ENCODE measurements around the gene MAPK1IP1L.

MAPK1IP1L gene

DNA sequence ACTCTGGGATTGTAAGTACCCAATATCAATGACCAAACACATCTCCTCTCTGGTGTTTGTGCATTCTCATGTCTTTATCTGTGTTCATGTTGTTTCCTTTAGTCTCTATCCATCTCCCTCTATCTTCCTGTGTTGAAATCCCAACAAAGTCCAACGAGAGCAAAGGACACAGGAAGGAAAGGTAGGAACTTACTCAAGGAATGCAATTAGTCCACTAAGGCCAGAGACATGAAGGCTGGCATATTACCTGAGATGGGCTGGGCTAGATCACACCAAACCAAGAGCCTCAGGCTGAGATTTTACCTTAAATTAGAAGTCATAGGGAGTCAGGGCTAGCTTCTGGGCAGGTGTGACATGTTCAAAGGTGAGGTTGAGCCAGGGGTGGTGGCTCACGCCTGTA lies 63.3 kb downstream of the MAPK1IP1L start:
- DNase-seq (ENCODE audit: low read depth in 2 of 2) = no peak

DNA sequence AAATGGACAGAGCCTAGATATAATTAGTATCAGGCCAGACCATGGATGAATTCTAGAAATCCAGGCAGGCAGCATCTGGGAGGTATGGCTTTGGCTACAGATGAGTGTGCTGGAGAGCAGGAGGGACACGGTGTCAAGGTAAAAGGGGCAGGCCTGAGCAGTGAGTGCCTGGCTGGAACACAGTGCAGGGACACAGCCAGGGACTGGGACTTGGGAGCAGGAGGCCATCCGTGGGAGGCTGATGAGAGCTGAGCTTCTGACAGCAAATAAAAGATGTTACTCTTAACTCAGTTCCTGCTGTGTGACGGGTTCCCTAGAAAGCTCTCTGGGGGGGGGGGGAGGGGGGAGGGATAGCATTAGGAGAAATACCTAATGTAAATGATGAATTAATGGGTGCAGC lies 64.0 kb downstream of the MAPK1IP1L start:
- TF ChIP-seq CTCF (IDR thresholded peaks at IDR 0.05; ENCODE audit: low read depth, low read length) = no peak
- no peak for DNase-seq (ENCODE audit: low read depth in 2 of 2)

More for the DNA sequence above, 63.3 kb downstream of the MAPK1IP1L start:
- no peak for TF ChIP-seq CTCF (IDR thresholded peaks at IDR 0.05; ENCODE audit: low read depth, low read length)
- no peak overlapping the region for H3K4me3 ChIP-seq (replicated peaks in 1 of 2; ENCODE audit: low read depth in 2 of 2, low read length in 2 of 2)

DNA sequence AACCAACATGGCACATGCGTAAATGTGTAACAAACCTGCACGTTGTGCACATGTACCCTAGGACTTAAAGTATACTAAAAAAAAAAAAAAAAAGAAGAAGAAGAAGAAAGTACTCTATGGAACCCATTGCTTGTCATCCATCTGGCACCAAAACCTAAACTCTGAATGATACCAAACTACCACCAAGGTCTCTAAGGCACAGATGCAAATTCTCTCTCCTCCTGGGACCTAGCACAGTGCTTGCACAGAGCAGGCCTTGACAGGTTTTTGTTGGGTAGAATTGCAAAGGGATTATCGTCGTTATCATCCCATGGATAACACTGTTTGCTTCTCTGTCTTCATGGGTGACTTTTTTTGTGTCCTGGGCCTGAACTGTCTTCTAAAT lies 64.4 kb downstream of the MAPK1IP1L start:
- DNase-seq (ENCODE audit: low read depth in 2 of 2) = no peak
- no peak for TF ChIP-seq CTCF (IDR thresholded peaks at IDR 0.05; ENCODE audit: low read depth, low read length)
- H3K4me3 ChIP-seq (replicated peaks in 1 of 2; ENCODE audit: low read depth in 2 of 2, low read length in 2 of 2) = no peak overlapping the region

More for the DNA sequence above, 64.0 kb downstream of the MAPK1IP1L start:
- H3K4me3 ChIP-seq (replicated peaks in 1 of 2; ENCODE audit: low read depth in 2 of 2, low read length in 2 of 2) = no peak overlapping the region

DNA sequence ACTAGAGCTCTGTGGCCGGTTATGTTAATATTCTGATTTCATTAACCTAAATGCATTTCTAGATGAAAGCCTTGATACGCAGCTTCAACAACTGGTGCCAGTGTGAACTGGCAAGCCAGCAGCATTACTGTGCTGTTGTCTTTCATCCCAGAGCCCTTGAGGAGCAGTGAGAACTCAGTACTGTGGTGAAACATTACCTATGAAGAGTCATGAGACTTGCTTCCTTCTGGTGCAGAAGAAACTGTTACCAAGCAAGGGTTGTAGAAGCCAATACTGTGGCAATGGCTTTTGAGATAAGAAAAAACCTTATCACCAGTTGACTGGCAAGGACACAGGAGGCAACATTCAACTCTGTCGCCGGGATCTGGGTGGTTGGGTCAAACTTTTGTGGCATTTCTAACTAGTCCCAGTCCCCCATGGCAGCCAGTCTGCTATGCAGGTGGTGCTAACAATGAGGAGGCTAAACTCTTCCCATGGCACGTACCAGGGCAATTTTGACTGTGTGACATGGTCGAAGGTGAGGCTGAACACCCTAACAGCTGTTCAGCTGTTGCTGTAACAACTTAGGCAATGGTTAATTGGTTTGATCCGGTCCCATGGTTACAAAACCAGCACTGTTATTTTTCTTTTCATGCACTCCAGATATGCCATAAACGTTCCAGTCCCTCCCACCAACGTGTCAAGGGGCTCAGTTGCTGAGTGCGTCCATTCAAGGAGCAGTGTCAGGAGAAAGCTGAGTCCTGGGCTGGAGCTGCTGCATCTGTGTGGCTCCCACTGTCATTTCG lies 65.0 kb downstream of the MAPK1IP1L start:
- no peak for DNase-seq (ENCODE audit: low read depth in 2 of 2)
- no peak overlapping the region for H3K4me3 ChIP-seq (replicated peaks in 1 of 2; ENCODE audit: low read depth in 2 of 2, low read length in 2 of 2)
- no peak for TF ChIP-seq CTCF (IDR thresholded peaks at IDR 0.05; ENCODE audit: low read depth, low read length)

GRCh38 chr14:55117803-55118441 lies 66.5 kb downstream of the MAPK1IP1L start:
- H3K4me3 ChIP-seq (replicated peaks in 1 of 2; ENCODE audit: low read depth in 2 of 2, low read length in 2 of 2) = no peak overlapping the region
- TF ChIP-seq CTCF (IDR thresholded peaks at IDR 0.05; ENCODE audit: low read depth, low read length) = no peak
- DNase-seq (ENCODE audit: low read depth in 2 of 2) = peak; percentile 62 to 78

DNA sequence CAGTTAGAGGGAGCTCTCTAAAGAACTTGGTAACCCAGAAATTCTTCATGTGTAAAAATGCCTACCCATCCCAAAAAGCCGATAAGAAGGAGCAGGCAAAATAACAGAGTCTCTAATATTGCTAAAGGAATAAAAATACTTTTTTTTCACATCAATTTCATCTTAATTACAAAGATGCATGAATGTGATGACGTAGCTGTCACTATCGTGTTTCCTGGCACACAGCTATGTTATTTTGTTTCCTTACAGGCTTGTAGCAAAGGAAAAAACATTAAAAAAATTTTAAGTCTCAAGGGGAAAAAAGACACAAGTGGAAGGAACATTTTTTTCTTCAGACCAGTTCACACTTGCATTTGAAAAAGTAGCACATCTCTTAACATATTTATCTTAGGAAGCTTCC lies 67.3 kb downstream of the MAPK1IP1L start:
- TF ChIP-seq CTCF (IDR thresholded peaks at IDR 0.05; ENCODE audit: low read depth, low read length) = no peak
- H3K4me3 ChIP-seq (replicated peaks in 1 of 2; ENCODE audit: low read depth in 2 of 2, low read length in 2 of 2) = no peak overlapping the region
- peak in 1 of 2 donors; percentile 56 for DNase-seq (ENCODE audit: low read depth in 2 of 2)

All from cardiac fibroblast (primary cell).